Activated naive CD8-positive, alpha-beta T cell treated with anti-CD3 and anti-CD28 coated beads for 36 hours (primary cell): ENCODE results near the gene HOXD1. TPM values are rescaled to one million over a fixed set of nuclear protein-coding genes. Genes with fewer than 3 reads are reported as not detected.

Experiments used
- DNase-seq: peaks from one replicate; pipeline ENCODE4 v3.0.0; 2021
- H3K27ac Mint-ChIP-seq: one replicate; pipeline ENCODE4 v1.8.0; 2022; ENCODE audit warnings: mild to moderate bottlenecking, moderate library complexity, mixed read lengths
- H3K27me3 Mint-ChIP-seq: one replicate; pipeline ENCODE4 v1.8.0; 2022; ENCODE audit warnings: mild to moderate bottlenecking, mixed read lengths
- H3K36me3 Mint-ChIP-seq: one replicate; pipeline ENCODE4 v1.8.0; 2021; ENCODE audit warnings: mild to moderate bottlenecking, mixed read lengths
- H3K4me1 Mint-ChIP-seq: one replicate; pipeline ENCODE4 v1.8.0; 2021; ENCODE audit warnings: mixed read lengths
- H3K4me3 Mint-ChIP-seq: one replicate; pipeline ENCODE4 v1.8.0; 2022; ENCODE audit warnings: mild to moderate bottlenecking, moderate library complexity, mixed read lengths
- H3K9me3 Mint-ChIP-seq: one replicate; pipeline ENCODE4 v1.8.0; 2022; ENCODE audit warnings: mixed read lengths
- total RNA-seq, 2 experiments: library from RNA; stranded (reverse); gene quantifications; one replicate each; pipeline ENCODE4 v1.2.3, GENCODE V29; 2021

HOXD1 gene
- total RNA-seq, 2 experiments from 2014 or later: not detected

DNA sequence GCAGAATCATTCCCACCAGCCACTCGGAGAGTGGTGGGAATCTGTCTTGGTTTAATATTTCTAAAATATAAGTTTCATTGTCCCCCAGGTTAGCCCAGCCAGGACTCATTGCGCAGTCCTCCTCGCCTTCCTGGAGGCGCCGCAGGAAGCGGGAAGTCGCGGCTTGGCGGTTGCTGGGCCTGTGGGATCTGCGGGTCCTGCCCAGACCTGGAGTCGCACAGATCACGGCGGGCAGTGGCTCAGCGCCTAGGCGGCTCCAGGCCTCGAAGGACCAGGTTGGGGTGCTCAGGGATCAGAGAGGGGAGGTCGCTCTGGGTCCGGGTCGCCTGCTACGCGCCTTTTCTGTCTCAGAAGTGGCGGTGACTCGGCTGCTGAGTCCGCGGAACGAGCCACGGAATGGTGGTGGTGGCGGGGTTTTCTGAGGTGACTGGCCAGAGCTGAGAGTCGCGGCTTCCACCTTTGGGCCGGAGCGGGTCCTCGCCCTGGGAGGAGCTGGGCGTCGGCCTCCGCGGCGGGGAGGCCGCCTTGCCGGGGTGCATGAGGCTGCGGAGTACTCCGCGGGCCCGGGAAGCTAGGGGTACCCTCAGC is 28.7 kb upstream of the HOXD1 start:
- peaks cover 12% of the 10 kb centered on the region for H3K9me3 Mint-ChIP-seq
- no peak overlapping the region for H3K27ac Mint-ChIP-seq
- no peak for DNase-seq
- H3K36me3 Mint-ChIP-seq: no peaks in the 10 kb centered on the region
- H3K4me3 Mint-ChIP-seq: no peak overlapping the region
- peaks cover 22% of the 10 kb centered on the region for H3K4me1 Mint-ChIP-seq
- peaks cover 95% of the 10 kb centered on the region for H3K27me3 Mint-ChIP-seq

DNA sequence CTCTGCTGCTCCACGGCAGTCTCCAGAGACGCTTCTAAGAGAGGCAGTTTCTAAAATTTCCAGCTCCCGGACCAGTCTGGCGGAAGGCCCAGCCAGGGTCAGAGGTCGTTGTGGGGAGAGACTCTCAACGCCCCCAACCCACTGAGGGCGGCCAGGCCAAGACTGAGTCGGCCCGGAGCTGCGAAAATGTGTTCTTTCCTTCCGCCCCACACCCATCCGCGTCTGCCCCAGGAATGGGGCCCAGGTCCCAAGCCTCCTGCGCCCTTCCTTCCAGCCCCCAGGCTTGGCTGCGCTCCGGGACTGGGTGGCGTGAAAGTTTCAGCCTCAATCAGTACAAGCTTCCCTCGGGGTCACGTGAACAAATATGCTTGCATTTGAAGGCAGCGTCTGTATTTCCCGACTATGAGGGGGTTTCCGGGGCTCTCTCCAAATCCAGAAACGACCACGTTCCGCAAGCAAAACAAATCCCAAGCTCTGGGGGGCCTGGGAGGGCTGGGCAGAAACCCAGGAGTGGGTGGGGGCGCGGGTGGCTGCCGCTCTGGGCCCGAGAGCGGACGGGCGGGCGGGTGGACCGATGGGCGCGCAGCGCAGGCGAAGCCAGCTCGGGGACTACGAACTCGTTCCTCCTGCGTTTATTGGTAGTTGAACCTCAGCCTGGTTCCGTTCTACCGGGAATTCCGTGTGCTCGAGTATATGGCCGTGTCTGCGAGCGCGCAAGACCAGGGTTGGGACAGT is 28.1 kb upstream of the HOXD1 start:
- H3K27ac Mint-ChIP-seq: no peak overlapping the region
- peaks cover 22% of the 10 kb centered on the region for H3K4me1 Mint-ChIP-seq
- H3K9me3 Mint-ChIP-seq: peaks cover 12% of the 10 kb centered on the region
- DNase-seq: no peak
- H3K4me3 Mint-ChIP-seq: no peak overlapping the region
- H3K27me3 Mint-ChIP-seq: peaks cover 95% of the 10 kb centered on the region
- H3K36me3 Mint-ChIP-seq: no peaks in the 10 kb centered on the region

DNA sequence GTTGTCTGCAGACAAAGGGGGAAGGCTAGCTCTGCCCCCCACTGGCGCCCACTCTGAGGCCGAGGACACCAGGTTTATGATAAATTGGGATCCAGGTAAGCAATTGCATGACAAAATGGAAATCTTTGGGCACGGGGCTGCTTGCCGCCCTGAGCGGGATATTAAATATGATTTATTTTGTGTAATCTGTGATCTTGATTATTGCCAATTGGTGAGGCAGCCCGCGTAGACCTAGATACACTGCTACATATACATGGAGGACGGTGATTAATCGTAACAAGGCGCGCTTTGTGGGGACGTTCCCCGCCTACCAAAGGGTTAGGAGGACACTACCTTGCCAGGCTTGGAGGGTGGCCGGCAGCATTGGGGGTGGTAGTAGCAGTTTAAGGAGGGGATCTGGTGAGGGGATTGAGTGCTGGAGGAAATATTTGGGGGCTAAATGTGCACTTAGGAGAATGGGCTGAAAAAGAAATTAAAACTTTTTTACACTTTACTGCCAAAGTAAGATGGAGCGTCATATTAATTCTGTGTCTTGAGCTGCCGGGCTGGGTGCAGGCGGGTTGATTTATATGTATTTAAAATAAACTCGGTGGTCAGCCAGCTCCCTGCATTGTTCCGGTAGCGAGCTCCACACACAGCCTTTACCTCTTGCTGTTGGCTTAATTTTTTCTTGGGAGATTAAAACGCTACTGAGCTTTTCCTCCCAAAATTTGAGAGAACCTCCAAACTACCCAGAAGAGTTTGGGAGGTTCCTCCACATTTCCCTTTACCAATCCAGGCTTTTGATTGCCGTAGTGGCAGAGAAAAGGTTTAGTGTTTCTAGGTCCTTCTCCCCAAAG is 27.3 kb upstream of the HOXD1 start:
- no peak overlapping the region for H3K27ac Mint-ChIP-seq
- no peak for DNase-seq
- H3K4me1 Mint-ChIP-seq: peaks cover 22% of the 10 kb centered on the region
- H3K36me3 Mint-ChIP-seq: no peaks in the 10 kb centered on the region
- H3K9me3 Mint-ChIP-seq: peaks cover 12% of the 10 kb centered on the region
- peaks cover 95% of the 10 kb centered on the region for H3K27me3 Mint-ChIP-seq
- no peak overlapping the region for H3K4me3 Mint-ChIP-seq

DNA sequence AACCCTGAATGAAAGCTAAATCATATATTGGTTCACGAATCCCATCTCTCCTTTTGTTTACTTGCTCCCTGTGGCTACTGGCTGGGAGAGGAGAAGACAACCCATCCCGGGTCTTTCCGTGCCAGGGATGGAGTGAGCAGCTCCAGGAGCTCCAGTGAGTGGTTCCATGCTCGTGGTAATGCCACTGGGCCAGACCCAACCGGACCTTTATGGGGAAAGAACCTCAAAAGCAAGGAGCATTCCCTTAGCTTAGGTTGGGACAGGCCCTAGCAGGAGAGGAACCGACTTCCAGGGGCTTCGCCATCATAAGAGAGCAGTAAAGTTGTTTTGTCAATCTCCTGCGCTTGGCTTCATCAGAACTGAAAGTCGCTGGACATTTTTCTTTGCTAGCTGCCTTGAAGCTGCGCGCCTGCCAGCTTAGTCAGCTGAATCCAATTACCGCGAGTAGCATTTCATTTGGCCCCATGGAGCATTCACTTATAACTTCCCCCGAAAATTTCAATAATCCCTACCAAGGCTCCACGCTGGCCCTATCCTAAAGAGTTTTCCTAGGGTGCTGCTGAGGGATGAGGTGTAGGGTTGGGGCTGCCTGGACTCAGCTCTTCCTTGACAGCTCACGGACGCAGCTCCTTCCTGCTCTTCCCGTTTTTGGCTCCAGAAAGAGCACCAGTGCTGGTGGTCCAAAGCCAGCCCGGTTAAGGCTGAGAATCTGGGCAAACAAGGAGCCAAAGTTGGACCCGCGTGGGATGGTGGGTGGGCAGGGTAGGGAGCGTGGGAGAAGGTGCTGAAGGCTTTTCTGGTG is 26.4 kb upstream of the HOXD1 start:
- peaks cover 12% of the 10 kb centered on the region for H3K9me3 Mint-ChIP-seq
- peaks cover 95% of the 10 kb centered on the region for H3K27me3 Mint-ChIP-seq
- H3K36me3 Mint-ChIP-seq: no peaks in the 10 kb centered on the region
- peaks cover 22% of the 10 kb centered on the region for H3K4me1 Mint-ChIP-seq
- no peak for DNase-seq
- no peak overlapping the region for H3K27ac Mint-ChIP-seq
- H3K4me3 Mint-ChIP-seq: no peak overlapping the region

DNA sequence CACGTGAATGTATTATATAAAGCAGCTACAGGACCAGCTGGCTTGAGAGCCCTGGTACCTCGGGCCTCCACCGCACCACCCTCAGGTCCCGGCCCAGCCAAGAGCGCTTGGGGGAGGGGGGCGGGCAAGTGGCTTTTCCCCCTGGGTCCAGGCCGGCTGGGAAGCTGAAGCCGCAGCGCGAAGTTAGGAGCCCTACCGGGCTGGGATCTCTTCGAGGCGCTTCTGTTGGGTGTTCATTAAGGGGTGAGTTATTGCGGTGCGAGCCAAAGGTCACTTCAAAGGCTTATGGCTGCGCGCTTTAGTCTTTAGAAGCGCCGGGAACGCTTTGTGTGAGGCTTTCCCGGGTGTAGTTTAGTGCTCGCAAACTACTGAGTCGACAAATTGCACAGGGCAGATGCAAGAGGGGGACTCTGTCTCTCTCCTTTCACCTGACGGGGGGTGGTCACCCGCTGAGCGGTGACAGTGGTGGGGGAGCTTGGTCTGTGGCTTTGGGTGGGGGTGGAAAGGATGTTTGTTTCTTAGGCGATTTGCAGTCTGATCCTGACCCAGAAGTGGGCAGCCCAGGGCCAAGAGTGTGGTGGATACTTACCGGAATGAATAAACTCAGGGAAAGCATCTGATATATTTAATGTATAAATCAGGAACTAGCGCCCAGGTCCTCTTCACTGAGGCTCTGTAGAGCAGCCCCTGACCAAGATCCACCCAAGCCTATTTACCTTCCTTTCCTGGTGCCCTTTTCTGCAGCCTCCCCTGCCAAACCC is 25.4 kb upstream of the HOXD1 start:
- no peak for DNase-seq
- Mint-ChIP-seq H3K9me3 (peaks cover 12% of the 10 kb centered on the region), H3K27me3 (peaks cover 97% of the 10 kb centered on the region), H3K4me1 (peaks cover 16% of the 10 kb centered on the region), H3K36me3 (no peaks in the 10 kb centered on the region), H3K27ac (no peak overlapping the region), H3K4me3 (no peak overlapping the region)

DNA sequence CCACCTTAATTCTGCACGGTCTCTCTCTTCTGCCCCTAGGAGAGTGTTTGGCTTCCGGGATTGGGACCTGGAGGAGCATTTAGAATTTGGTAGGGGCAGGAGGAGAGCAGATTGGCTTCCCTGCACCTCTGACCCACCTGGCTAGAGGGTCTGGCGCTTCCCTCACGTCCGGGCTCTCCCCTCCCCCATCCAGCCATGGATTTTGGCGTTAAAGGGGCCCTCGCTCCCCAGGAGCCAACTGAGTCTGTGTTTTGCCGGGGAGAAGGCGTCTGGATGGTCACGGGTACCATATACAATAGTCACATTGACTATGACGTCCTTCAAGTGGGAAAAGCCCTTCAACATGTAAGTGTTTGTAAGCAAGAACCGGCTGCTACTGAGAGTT is 24.8 kb upstream of the HOXD1 start:
- H3K36me3 Mint-ChIP-seq: no peaks in the 10 kb centered on the region
- no peak for DNase-seq
- H3K27me3 Mint-ChIP-seq: peaks cover 96% of the 10 kb centered on the region
- H3K9me3 Mint-ChIP-seq: peaks cover 12% of the 10 kb centered on the region
- H3K4me1 Mint-ChIP-seq: peaks cover 13% of the 10 kb centered on the region
- H3K4me3 Mint-ChIP-seq: no peak overlapping the region
- no peak overlapping the region for H3K27ac Mint-ChIP-seq

DNA sequence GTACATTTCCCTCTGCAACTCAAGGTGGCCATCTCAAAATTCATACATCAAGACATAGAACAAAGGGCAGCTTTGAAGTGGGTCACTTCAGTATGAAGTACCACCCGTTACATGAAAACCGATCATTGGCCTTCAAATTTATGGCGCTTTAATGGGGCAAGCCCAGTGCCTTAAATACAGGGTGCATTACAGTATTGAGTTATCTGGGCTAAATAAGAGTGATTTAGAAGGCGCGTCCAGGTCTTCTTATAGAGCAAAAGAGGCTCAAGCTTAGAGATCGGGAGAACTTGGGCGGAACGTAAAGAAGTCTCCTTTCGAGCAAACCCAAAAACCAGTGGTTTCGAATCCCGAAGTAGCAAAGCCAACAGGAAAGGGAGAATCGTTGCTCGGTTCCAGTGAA is 24.3 kb upstream of the HOXD1 start:
- no peak for DNase-seq
- H3K4me3 Mint-ChIP-seq: no peak overlapping the region
- no peaks in the 10 kb centered on the region for H3K36me3 Mint-ChIP-seq
- H3K9me3 Mint-ChIP-seq: peaks cover 12% of the 10 kb centered on the region
- no peak overlapping the region for H3K27ac Mint-ChIP-seq
- peaks cover 95% of the 10 kb centered on the region for H3K27me3 Mint-ChIP-seq
- H3K4me1 Mint-ChIP-seq: peaks cover 13% of the 10 kb centered on the region

DNA sequence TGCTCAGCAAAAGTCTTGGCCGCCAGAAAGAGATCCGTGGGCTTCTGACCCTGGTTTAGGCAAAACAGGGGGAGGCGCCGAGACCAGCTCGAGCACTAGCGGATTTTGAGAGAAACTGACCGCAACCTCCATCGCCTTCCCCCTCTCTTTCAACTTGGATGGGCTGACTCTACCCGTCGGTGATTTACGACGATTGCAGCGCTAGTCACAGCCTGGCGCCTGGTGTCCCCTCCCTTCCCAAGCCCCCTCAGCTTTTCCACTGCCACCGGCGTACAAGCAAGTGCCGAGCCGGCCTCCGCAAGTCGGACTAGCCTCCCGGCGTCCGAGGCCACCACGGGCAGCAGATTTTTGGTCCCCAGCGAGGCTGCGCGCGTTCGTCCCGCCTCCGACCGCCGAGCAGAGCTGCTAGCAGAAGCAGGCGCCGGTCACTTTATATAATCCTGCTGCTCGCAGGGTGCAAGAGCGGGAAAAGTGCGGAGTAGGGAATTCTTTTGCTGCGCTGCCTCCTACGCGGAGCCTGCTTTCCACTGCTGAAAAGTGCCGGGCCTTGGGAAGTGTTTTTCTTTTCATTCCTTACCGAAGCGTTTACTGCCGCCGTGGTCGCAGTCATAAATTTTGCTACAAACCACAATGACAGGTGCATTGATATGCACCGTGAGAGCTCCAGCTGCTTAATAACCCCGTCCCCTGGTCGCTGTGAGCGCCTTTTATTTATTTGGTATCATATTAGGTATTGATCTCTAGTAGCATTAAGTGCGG is 23.7 kb upstream of the HOXD1 start:
- Mint-ChIP-seq H3K27me3 (peaks cover 95% of the 10 kb centered on the region), H3K27ac (no peak overlapping the region), H3K4me1 (peaks cover 11% of the 10 kb centered on the region)

DNA sequence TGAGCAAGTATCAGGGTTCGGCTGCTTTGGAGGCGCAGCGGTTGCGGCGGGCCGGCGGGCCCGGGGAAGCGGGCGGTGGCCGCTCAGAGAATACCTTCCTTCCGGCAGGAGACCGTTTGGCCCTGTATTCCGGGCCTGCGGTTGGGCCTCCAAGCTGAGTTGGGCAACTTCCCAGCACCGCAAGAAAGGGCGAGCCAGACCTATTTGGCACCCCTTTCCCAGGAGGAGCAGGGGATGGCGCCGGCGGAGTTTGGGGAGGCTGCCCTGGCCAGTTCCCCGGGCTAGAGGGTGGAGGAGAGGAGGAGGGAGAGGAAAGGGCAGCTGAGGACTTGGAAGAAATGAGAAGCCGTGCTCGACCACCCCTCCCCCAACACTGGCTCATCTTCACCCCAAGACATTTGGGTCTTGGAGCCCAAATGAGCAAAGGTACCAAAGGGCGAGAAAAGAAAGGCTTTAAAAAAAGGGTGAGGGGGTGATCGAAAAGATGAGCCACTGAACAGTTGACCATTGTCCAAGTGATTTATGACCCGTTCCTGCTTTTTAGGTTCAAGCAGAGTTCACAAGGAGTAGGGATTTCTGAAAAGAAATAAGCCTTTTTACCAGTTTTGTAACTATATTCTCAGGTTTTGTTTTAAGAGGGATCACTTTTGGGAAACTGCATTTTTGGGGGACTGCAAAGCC is 23.0 kb upstream of the HOXD1 start:
- no peak overlapping the region for H3K27ac Mint-ChIP-seq
- peaks cover 11% of the 10 kb centered on the region for H3K4me1 Mint-ChIP-seq
- no peaks in the 10 kb centered on the region for H3K36me3 Mint-ChIP-seq

More for the DNA sequence above, 23.7 kb upstream of the HOXD1 start:
- Mint-ChIP-seq H3K4me3 (peak overlapping the region; percentile 2), H3K36me3 (no peaks in the 10 kb centered on the region), H3K9me3 (peaks cover 12% of the 10 kb centered on the region)
- no peak for DNase-seq

DNA sequence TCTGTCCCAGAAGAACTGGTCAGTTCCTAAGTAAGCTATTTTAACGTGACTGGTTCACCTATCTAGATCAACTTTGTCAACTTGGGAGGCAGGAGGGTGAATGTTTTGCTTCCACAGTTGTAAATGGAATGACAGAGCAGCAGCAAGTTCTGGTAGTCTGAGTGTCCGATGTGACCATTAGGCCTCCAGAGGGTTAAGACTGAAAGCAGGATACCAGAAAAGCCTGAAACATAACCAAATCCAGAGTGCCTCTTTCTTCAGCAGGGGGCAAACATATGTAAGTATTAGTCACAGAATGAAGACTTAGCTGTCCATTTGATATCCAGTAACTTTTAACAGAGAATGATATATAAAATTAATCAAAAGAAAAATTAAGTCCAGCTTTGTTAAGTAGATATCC is 22.2 kb upstream of the HOXD1 start:
- DNase-seq: no peak
- Mint-ChIP-seq H3K36me3 (no peaks in the 10 kb centered on the region), H3K27me3 (peaks cover 95% of the 10 kb centered on the region), H3K4me3 (no peak overlapping the region), H3K9me3 (peaks cover 12% of the 10 kb centered on the region), H3K4me1 (peaks cover 7% of the 10 kb centered on the region), H3K27ac (no peak overlapping the region)

More for the DNA sequence above, 23.0 kb upstream of the HOXD1 start:
- H3K27me3 Mint-ChIP-seq: peaks cover 95% of the 10 kb centered on the region
- no peak overlapping the region for H3K4me3 Mint-ChIP-seq
- DNase-seq: no peak
- H3K9me3 Mint-ChIP-seq: peaks cover 12% of the 10 kb centered on the region

DNA sequence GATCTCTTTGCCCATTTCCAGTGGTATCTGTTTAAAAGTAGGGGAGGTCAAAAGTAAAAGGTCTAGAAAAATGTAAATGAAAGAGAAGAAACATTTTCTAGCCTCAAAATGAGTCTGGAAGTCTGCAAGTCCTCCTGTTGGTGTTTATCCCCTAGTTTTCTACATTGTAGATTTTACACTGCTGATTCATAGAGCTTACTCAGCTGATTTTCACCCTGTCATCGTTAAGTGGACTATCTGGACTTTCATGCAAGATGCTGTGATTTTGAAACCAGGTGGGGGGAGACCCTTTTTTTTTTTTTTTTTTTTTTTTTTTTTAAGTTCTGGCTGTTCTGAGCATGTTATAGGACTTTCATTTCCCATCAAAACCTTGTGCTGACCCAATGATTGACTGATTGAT is 21.1 kb upstream of the HOXD1 start:
- Mint-ChIP-seq H3K4me3 (no peak overlapping the region), H3K9me3 (peaks cover 11% of the 10 kb centered on the region), H3K27me3 (peaks cover 95% of the 10 kb centered on the region), H3K4me1 (peaks cover 6% of the 10 kb centered on the region), H3K36me3 (no peaks in the 10 kb centered on the region), H3K27ac (no peak overlapping the region)
- DNase-seq: no peak

DNA sequence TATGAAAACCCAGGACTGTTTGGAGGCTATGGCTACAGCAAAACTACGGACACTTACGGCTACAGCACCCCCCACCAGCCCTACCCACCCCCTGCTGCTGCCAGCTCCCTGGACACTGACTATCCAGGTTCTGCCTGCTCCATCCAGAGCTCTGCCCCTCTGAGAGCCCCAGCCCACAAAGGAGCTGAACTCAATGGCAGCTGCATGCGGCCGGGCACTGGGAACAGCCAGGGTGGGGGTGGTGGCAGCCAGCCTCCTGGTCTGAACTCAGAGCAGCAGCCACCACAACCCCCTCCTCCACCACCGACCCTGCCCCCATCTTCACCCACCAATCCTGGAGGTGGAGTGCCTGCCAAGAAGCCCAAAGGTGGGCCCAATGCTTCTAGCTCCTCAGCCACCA is 19.3 kb upstream of the HOXD1 start:
- DNase-seq: no peak
- H3K4me1 Mint-ChIP-seq: peaks cover 15% of the 10 kb centered on the region
- H3K27ac Mint-ChIP-seq: no peak overlapping the region
- no peak overlapping the region for H3K4me3 Mint-ChIP-seq
- peaks cover 95% of the 10 kb centered on the region for H3K27me3 Mint-ChIP-seq
- H3K9me3 Mint-ChIP-seq: peaks cover 5% of the 10 kb centered on the region
- H3K36me3 Mint-ChIP-seq: peaks cover 1% of the 10 kb centered on the region

DNA sequence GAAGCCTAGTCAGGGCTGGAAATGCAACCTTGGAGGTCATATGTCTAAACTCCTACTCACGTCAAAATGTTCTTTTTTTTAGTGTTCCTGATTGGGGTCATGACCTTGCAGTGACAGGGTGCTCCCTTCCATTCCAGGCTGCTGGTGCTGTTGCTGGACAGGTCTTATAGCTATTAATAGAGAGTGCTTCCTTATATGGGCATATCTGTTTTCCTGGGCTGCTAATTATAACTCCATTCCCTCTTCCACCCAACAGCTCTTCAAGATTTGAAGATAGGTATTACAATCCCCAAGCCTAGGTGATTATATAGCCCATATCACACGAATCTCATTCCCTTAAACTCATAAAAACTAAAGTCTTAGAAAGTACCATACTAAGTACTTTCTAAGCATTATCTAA is 18.8 kb upstream of the HOXD1 start:
- H3K27me3 Mint-ChIP-seq: peaks cover 95% of the 10 kb centered on the region
- H3K4me1 Mint-ChIP-seq: peaks cover 14% of the 10 kb centered on the region
- peaks cover 3% of the 10 kb centered on the region for H3K9me3 Mint-ChIP-seq

More for the DNA sequence above, 18.8 kb upstream of the HOXD1 start:
- no peak overlapping the region for H3K27ac Mint-ChIP-seq
- H3K4me3 Mint-ChIP-seq: no peak overlapping the region
- H3K36me3 Mint-ChIP-seq: peaks cover 1% of the 10 kb centered on the region
- DNase-seq: no peak
